HEK293 (cell line): ENCODE data around the gene MYO5C.

Experiments
- CTCF ChIA-PET: fragments of 350-600 bp; formaldehyde crosslinking; extraction: SDS; loops from one replicate; lab custom pipeline; 2021; ENCODE audit warnings: antibody characterized with exemption; lab: Yijun Ruan, JAX
- POLR2A ChIA-PET: fragments of 300-600 bp; formaldehyde crosslinking; extraction: SDS; loops from one replicate; lab custom pipeline; 2020; ENCODE audit warnings: antibody characterized with exemption, inconsistent platforms; lab: Yijun Ruan, JAX
- H3K27ac ChIP-seq: fragments of 200-500 bp; sonication (Bioruptor generic); 2 replicates; pipeline ENCODE4 v1.5.1; 2014; ENCODE audit warnings: low read depth, low read length, control low read depth, inconsistent platforms; ENCODE audit errors: extremely low read depth
- H3K36me3 ChIP-seq, 2 experiments: fragments of 200-500 bp in 1 of 2; sonication (Bioruptor generic) in 1 of 2; 1 replicate in 1 of 2; 2 replicates in 1 of 2; pipeline ENCODE4 v1.5.1; 2014 to 2017; ENCODE audit warnings: inconsistent platforms in 2 of 2, low read length in 2 of 2; ENCODE audit not compliant: control insufficient read depth in 2 of 2, insufficient read depth in 1 of 2
- H3K4me1 ChIP-seq: fragments of 200-500 bp; sonication (Bioruptor generic); 2 replicates; pipeline ENCODE4 v1.5.1; 2014; ENCODE audit warnings: mild to moderate bottlenecking, low read length, inconsistent platforms; ENCODE audit not compliant: control insufficient read depth, insufficient read depth
- H3K4me3 ChIP-seq: 2 replicates; pipeline ENCODE4 v1.5.1; 2011; ENCODE audit warnings: low read depth, mild to moderate bottlenecking, control low read depth, low read length, moderate library complexity
- H3K9me3 ChIP-seq: fragments of 200-500 bp; sonication (Bioruptor generic); 2 replicates; pipeline ENCODE4 v1.5.1; 2014; ENCODE audit warnings: low read depth, low read length, inconsistent platforms; ENCODE audit not compliant: control insufficient read depth, insufficient read depth
- BCL11B ChIP-seq: fragments of 450-650 bp; formaldehyde crosslinking; IDR thresholded peaks from 2 replicates; pipeline ENCODE4 v1.5.1; 2016; ENCODE audit warnings: low read depth, missing biosample characterization, missing genetic modification characterization
- GFI1B ChIP-seq: fragments of 450-650 bp; formaldehyde crosslinking; IDR thresholded peaks from 2 replicates; pipeline ENCODE4 v1.5.1; 2016; ENCODE audit warnings: missing biosample characterization, missing genetic modification characterization
- KLF10 ChIP-seq: fragments of 450-650 bp; IDR thresholded peaks from 2 replicates; pipeline ENCODE4 v1.5.1; 2018; ENCODE audit warnings: missing biosample characterization, mild to moderate bottlenecking, missing genetic modification characterization
- PRDM10 ChIP-seq: fragments of 450-650 bp; formaldehyde crosslinking; IDR thresholded peaks from 2 replicates; pipeline ENCODE4 v1.5.1; 2016; ENCODE audit warnings: missing biosample characterization, missing genetic modification characterization
- WT1 ChIP-seq: fragments of 450-650 bp; formaldehyde crosslinking; IDR thresholded peaks from 2 replicates; pipeline ENCODE4 v1.5.1; 2016; ENCODE audit warnings: missing biosample characterization, missing genetic modification characterization
- ZBTB10 ChIP-seq: fragments of 450-650 bp; formaldehyde crosslinking; IDR thresholded peaks from 2 replicates; pipeline ENCODE4 v1.5.1; 2016; ENCODE audit warnings: missing biosample characterization, missing genetic modification characterization
- ZEB2 ChIP-seq: fragments of 450-650 bp; formaldehyde crosslinking; IDR thresholded peaks from 2 replicates; pipeline ENCODE4 v1.5.1; 2016; ENCODE audit warnings: missing biosample characterization, missing genetic modification characterization
- ZFP41 ChIP-seq: fragments of 450-650 bp; formaldehyde crosslinking; IDR thresholded peaks from 2 replicates; pipeline ENCODE4 v1.5.1; 2016; ENCODE audit warnings: missing biosample characterization, missing genetic modification characterization, borderline replicate concordance
- ZNF140 ChIP-seq: fragments of 450-650 bp; formaldehyde crosslinking; IDR thresholded peaks from 2 replicates; pipeline ENCODE4 v1.5.1; 2016; ENCODE audit warnings: missing biosample characterization, missing genetic modification characterization
- ZNF18 ChIP-seq: fragments of 450-650 bp; formaldehyde crosslinking; IDR thresholded peaks from 2 replicates; pipeline ENCODE4 v1.5.1; 2016; ENCODE audit warnings: missing biosample characterization, missing genetic modification characterization
- ZNF221 ChIP-seq: fragments of 450-650 bp; formaldehyde crosslinking; IDR thresholded peaks from 2 replicates; pipeline ENCODE4 v1.5.1; 2017; ENCODE audit warnings: missing biosample characterization, missing genetic modification characterization, borderline replicate concordance
- ZNF24 ChIP-seq: fragments of 450-650 bp; formaldehyde crosslinking; IDR thresholded peaks from 2 replicates; pipeline ENCODE4 v1.5.1; 2016; ENCODE audit warnings: missing biosample characterization, missing genetic modification characterization
- ZNF513 ChIP-seq: fragments of 450-650 bp; IDR thresholded peaks from 2 replicates; pipeline ENCODE4 v1.5.1; 2018; ENCODE audit warnings: missing biosample characterization, missing genetic modification characterization
- ZNF544 ChIP-seq: fragments of 450-650 bp; formaldehyde crosslinking; IDR thresholded peaks from 2 replicates; pipeline ENCODE4 v1.5.0; 2017; ENCODE audit warnings: missing biosample characterization, missing genetic modification characterization
- ZNF561 ChIP-seq: fragments of 450-650 bp; IDR thresholded peaks from 2 replicates; pipeline ENCODE4 v1.5.1; 2018; ENCODE audit warnings: missing biosample characterization, missing genetic modification characterization, borderline replicate concordance
- ZNF596 ChIP-seq: fragments of 450-650 bp; IDR thresholded peaks from 2 replicates; pipeline ENCODE4 v1.5.0; 2018; ENCODE audit warnings: missing biosample characterization, mild to moderate bottlenecking, missing genetic modification characterization, moderate library complexity
- ZNF623 ChIP-seq: fragments of 450-650 bp; formaldehyde crosslinking; IDR thresholded peaks from 2 replicates; pipeline ENCODE4 v1.5.1; 2016; ENCODE audit warnings: missing biosample characterization, missing genetic modification characterization
- ZNF776 ChIP-seq: fragments of 450-650 bp; formaldehyde crosslinking; IDR thresholded peaks from 2 replicates; pipeline ENCODE4 v1.5.0; 2017; ENCODE audit warnings: missing biosample characterization, missing genetic modification characterization, borderline replicate concordance
- ZNF785 ChIP-seq: fragments of 450-650 bp; formaldehyde crosslinking; IDR thresholded peaks from 2 replicates; pipeline ENCODE4 v1.5.1; 2016; ENCODE audit warnings: missing biosample characterization, missing genetic modification characterization
- ZNF837 ChIP-seq: fragments of 450-650 bp; formaldehyde crosslinking; IDR thresholded peaks from 2 replicates; pipeline ENCODE4 v1.5.1; 2016; ENCODE audit warnings: missing biosample characterization, missing genetic modification characterization
- TF ChIP-seq, protein P1 (sequence below): fragments of 450-650 bp; formaldehyde crosslinking; IDR thresholded peaks from 2 replicates; pipeline ENCODE4 v1.5.1; 2016; ENCODE audit warnings: missing biosample characterization, missing genetic modification characterization
- TF ChIP-seq, protein P2 (sequence below): fragments of 450-650 bp; formaldehyde crosslinking; IDR thresholded peaks from 2 replicates; pipeline ENCODE4 v1.5.0; 2017; ENCODE audit warnings: missing biosample characterization, missing genetic modification characterization, borderline replicate concordance

The MYO5C gene

GRCh38 chr15:52199271-52199670 is 96.3 kb downstream of the MYO5C start (continued):
- TF ChIP-seq, protein P1, sequence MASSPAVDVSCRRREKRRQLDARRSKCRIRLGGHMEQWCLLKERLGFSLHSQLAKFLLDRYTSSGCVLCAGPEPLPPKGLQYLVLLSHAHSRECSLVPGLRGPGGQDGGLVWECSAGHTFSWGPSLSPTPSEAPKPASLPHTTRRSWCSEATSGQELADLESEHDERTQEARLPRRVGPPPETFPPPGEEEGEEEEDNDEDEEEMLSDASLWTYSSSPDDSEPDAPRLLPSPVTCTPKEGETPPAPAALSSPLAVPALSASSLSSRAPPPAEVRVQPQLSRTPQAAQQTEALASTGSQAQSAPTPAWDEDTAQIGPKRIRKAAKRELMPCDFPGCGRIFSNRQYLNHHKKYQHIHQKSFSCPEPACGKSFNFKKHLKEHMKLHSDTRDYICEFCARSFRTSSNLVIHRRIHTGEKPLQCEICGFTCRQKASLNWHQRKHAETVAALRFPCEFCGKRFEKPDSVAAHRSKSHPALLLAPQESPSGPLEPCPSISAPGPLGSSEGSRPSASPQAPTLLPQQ, result no peak
- TF ChIP-seq ZNF785 (tag by site-specific recombination), result no peak
- no peak for TF ChIP-seq KLF10 (tag by site-specific recombination)
- TF ChIP-seq ZFP41, result no peak
- TF ChIP-seq, protein P2, sequence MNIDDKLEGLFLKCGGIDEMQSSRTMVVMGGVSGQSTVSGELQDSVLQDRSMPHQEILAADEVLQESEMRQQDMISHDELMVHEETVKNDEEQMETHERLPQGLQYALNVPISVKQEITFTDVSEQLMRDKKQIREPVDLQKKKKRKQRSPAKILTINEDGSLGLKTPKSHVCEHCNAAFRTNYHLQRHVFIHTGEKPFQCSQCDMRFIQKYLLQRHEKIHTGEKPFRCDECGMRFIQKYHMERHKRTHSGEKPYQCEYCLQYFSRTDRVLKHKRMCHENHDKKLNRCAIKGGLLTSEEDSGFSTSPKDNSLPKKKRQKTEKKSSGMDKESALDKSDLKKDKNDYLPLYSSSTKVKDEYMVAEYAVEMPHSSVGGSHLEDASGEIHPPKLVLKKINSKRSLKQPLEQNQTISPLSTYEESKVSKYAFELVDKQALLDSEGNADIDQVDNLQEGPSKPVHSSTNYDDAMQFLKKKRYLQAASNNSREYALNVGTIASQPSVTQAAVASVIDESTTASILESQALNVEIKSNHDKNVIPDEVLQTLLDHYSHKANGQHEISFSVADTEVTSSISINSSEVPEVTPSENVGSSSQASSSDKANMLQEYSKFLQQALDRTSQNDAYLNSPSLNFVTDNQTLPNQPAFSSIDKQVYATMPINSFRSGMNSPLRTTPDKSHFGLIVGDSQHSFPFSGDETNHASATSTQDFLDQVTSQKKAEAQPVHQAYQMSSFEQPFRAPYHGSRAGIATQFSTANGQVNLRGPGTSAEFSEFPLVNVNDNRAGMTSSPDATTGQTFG (tag by site-specific recombination), result no peak
- TF ChIP-seq ZBTB10 (tag by site-specific recombination), result no peak
- no peak for TF ChIP-seq ZNF18 (tag by site-specific recombination)

DNA sequence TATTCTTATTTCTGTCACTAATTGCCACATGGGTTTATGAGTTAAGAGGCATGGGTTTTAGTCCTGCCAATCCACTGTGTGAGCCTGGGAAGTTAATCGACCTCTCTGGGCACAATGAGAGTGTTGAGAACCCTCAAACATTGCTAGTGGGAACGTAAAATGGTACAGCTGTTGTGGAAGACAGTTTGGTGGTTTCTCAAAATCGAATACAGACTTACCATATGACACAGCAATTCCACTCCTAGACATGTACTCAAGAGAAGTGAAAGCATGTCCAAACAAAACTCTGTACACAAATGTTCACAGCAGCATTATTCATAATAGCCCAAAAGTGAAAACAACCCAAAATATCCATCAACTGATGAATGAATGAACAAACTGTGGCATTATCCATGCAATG is 98.7 kb downstream of the MYO5C start:
- Histone ChIP-seq H3K4me3 (no peak overlapping the region), H3K9me3 (no peaks in the 10 kb centered on the region), H3K27ac (no peak overlapping the region), H3K4me1 (no peaks in the 10 kb centered on the region), H3K36me3 (peaks cover 4 to 18% of the 10 kb centered on the region in 2 experiments)
- CTCF ChIA-PET, result interaction anchor here (1.3 kb wide), 1 partner anchor 12 kb away, joined by 4 read pairs; no protein-coding TSS in a partner anchor
- POLR2A ChIA-PET, result no interaction called here
- TF ChIP-seq GFI1B (tag by site-specific recombination) (no peak), ZNF837 (tag by site-specific recombination) (no peak), ZNF140 (no peak), ZEB2 (tag by site-specific recombination) (no peak), ZNF544 (tag by site-specific recombination) (no peak), ZNF24 (tag by site-specific recombination) (no peak), ZNF221 (tag by site-specific recombination) (no peak), ZNF785 (tag by site-specific recombination) (no peak), PRDM10 (no peak), WT1 (tag by site-specific recombination) (no peak), ZNF776 (tag by site-specific recombination) (no peak), ZNF513 (tag by site-specific recombination) (no peak), ZNF561 (tag by site-specific recombination) (no peak), BCL11B (tag by site-specific recombination) (no peak), ZNF623 (tag by site-specific recombination) (no peak), ZNF596 (tag by site-specific recombination) (no peak)
- TF ChIP-seq, protein P1, result no peak
